Measurements from ENCODE around the gene RYR3.

GRCh38 chr15:33424025-33424424, 113.3 kb downstream of the RYR3 start:
- TF ChIP-seq CTCF (IDR thresholded peaks at IDR 0.05) (no peak), EZH2 (IDR thresholded peaks at IDR 0.05; ENCODE audit: borderline replicate concordance, insufficient read depth, low read depth, low read length, poor library complexity, severe bottlenecking) (no peak)
